Measurements from ENCODE around the gene COL25A1. TPM values are rescaled to one million over a fixed set of nuclear protein-coding genes. Genes with fewer than 3 reads are reported as not detected.

Gene COL25A1
- total and polyA plus RNA-seq, 2 donors (not counting 3 experiments of a cell fraction or from before 2014, with no cell fraction given), result 0.21 to 3.5 TPM

DNA sequence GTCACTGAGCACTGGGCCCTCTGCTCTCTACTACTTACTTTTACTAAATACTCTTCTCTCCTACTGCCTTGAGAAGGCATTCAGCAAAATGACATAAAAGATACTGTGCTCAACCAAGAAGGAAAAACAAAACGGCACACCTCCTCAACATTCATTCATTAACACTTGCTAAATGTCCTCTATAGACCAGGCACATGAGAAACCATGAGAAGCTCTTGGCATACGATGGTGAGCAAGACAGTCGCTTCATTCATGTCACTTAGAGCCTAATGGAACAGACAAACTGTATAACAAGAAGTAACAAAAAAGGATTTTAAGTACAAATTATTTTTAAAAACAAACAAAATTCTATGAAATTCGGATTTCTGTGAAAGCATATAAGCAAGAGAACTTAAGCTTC lies 38.7 kb downstream of the COL25A1 start:
- dilution Hi-C loops (cut with MboI; ENCODE audit: extremely low pct_ligation_motif_present, low sequenced_read_pairs) (no loop called here), intact Hi-C loops (cut with micrococcal nuclease) (no loop called here)
- H3K4me3 ChIP-seq (replicated peaks in 1 of 3; ENCODE audit: insufficient read depth in 1 of 3, low read depth in 1 of 3, low read length in 3 of 3), result no peak overlapping the region
- H3K4me1 ChIP-seq (ENCODE audit: control insufficient read depth, extremely low read depth, insufficient read depth, low read length), result no peaks in the 10 kb centered on the region
- ChIA-PET CTCF (interaction anchor here (0.9 kb wide), 1 partner anchor 18 kb away, joined by 3 read pairs; no protein-coding TSS in a partner anchor), POLR2A (no interaction called here)
- FAIRE-seq (no peak), DNase-seq (ENCODE audit: low read depth, low spot score) (no peak)
- TF ChIP-seq POLR2A (IDR thresholded peaks at IDR 0.05; ENCODE audit: low read depth, low read length) (no peak), EZH2 (IDR thresholded peaks at IDR 0.05; ENCODE audit: borderline replicate concordance, low read depth, low read length, severe bottlenecking) (no peak), CTCF (IDR thresholded peaks at IDR 0.05; ENCODE audit: extremely low read depth in 1 of 2, insufficient read depth in 1 of 2, low read depth in 1 of 2, low read length in 2 of 2) (no peak), POLR2AphosphoS5 (IDR thresholded peaks at IDR 0.05; ENCODE audit: insufficient read depth, low read depth, low read length) (no peak), FOS (IDR thresholded peaks at IDR 0.05; ENCODE audit: borderline replicate concordance, insufficient read depth, low read length) (no peak), JUN (IDR thresholded peaks at IDR 0.05; ENCODE audit: borderline replicate concordance, insufficient read depth, insufficient read length, low read depth) (no peak)
- TF ChIP-seq, protein P1, sequence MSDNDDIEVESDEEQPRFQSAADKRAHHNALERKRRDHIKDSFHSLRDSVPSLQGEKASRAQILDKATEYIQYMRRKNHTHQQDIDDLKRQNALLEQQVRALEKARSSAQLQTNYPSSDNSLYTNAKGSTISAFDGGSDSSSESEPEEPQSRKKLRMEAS (IDR thresholded peaks at IDR 0.05; ENCODE audit: insufficient read depth, insufficient read length), result no peak
- no peak overlapping the region for H2AFZ ChIP-seq (ENCODE audit: low read depth, low read length)
- no peak overlapping the region for H3K27ac ChIP-seq (ENCODE audit: insufficient read depth, low read depth, low read length)
- no peaks in the 10 kb centered on the region for H3K9me3 ChIP-seq (replicated peaks; ENCODE audit: control insufficient read depth, insufficient read depth, low read length)
- H3K36me3 ChIP-seq (ENCODE audit: control insufficient read depth in 2 of 2, extremely low read depth in 1 of 2, insufficient read depth in 2 of 2, low read length in 2 of 2), result no peaks in the 10 kb centered on the region
- BruUV-seq (replicated peaks), result no TSS peak
- H4K20me1 ChIP-seq (replicated peaks; ENCODE audit: control insufficient read depth, extremely low read depth, insufficient read depth, low read length), result no peaks in the 10 kb centered on the region
- H3K9ac ChIP-seq (replicated peaks; ENCODE audit: extremely low read depth, insufficient read depth, low read length), result no peak overlapping the region
- no peaks in the 10 kb centered on the region for H3K9me1 ChIP-seq (replicated peaks; ENCODE audit: control insufficient read depth, extremely low read depth, insufficient read depth, low read length)
- no peak overlapping the region for H3K4me2 ChIP-seq (ENCODE audit: insufficient read depth, low read length)
- no peaks in the 10 kb centered on the region for H3K79me2 ChIP-seq (ENCODE audit: control insufficient read depth, insufficient read depth, low read length)
- H3K27me3 ChIP-seq (ENCODE audit: control insufficient read depth in 2 of 2, insufficient read depth in 2 of 2, low read length in 2 of 2), result no peaks in the 10 kb centered on the region
